ENCODE results near the gene BRAF. TPM values are rescaled to one million over a fixed set of nuclear protein-coding genes. Genes with fewer than 3 reads are reported as not detected.
"Not testable (repeated sequence)": the region's sequence is repeated elsewhere in the genome, so short reads cannot be mapped to it uniquely, and the experiment has no call there.

The BRAF gene
- total RNA-seq, 4 donors from 2014 or later: 36.5 to 59.6 (median 45.4) TPM

GRCh38 chr7:140928491-140929309, 4.0 kb upstream of the BRAF start:
- WGBS, 2 donors: 65 to 72% methylated on average over 4 of the region's 4 CpGs
- no peak for DNase-seq (ENCODE audit: low spot score in 2 of 2)
- TF ChIP-seq POLR2A (IDR thresholded peaks at IDR 0.05): no peak
- no peak for TF ChIP-seq CTCF (IDR thresholded peaks at IDR 0.05)
- intact Hi-C loops (cut with DNase I; ENCODE audit: low total_unique reads): no loop called here
- H3K4me3 ChIP-seq (ENCODE audit: low read depth, poor library complexity, severe bottlenecking): no peak overlapping the region

GRCh38 chr7:140927945-140928344, 3.2 kb upstream of the BRAF start:
- intact Hi-C loops (cut with DNase I; ENCODE audit: low total_unique reads); DNase-seq (ENCODE audit: low spot score in 2 of 2); H3K4me3 ChIP-seq (ENCODE audit: low read depth, poor library complexity, severe bottlenecking): not testable (repeated sequence)
- WGBS, 2 donors: 77 to 81% methylated on average over 4 of the region's 4 CpGs

GRCh38 chr7:140927351-140927750, 2.6 kb upstream of the BRAF start:
- TF ChIP-seq POLR2A (IDR thresholded peaks at IDR 0.05) (no peak), CTCF (IDR thresholded peaks at IDR 0.05) (no peak)
- intact Hi-C loops (cut with DNase I; ENCODE audit: low total_unique reads): no loop called here
- H3K4me3 ChIP-seq (ENCODE audit: low read depth, poor library complexity, severe bottlenecking): no peak overlapping the region
- WGBS, 2 donors: 85 to 89% methylated on average over 2 of the region's 2 CpGs
- no peak for DNase-seq (ENCODE audit: low spot score in 2 of 2)

- no peak for DNase-seq (ENCODE audit: low spot score in 2 of 2)
- H3K4me3 ChIP-seq (ENCODE audit: low read depth, poor library complexity, severe bottlenecking): no peak overlapping the region
- 92 to 95% methylated on average over 7 of the region's 7 CpGs for WGBS, 2 donors
- intact Hi-C loops (cut with DNase I; ENCODE audit: low total_unique reads): no loop called here
- no peak for TF ChIP-seq POLR2A (IDR thresholded peaks at IDR 0.05)
- no peak for TF ChIP-seq CTCF (IDR thresholded peaks at IDR 0.05)
These were observed 1.5 kb upstream of the BRAF start for GRCh38 chr7:140926021-140926817.

GRCh38 chr7:140924019-140924820, 509 bp downstream of the BRAF start:
- TF ChIP-seq POLR2A (IDR thresholded peaks at IDR 0.05): no peak
- no peak for TF ChIP-seq CTCF (IDR thresholded peaks at IDR 0.05)
- intact Hi-C loops (cut with DNase I; ENCODE audit: low total_unique reads): no loop called here
- DNase-seq (ENCODE audit: low spot score in 2 of 2): peak; percentile 66 to 95
- peak overlapping the region; percentile 96 for H3K4me3 ChIP-seq (ENCODE audit: low read depth, poor library complexity, severe bottlenecking)
- WGBS, 2 donors: 0% methylated on average over 21 to 22 of the region's 69 CpGs

Measured in lower leg skin (tissue), 4 donors.